HCT116 (cell line): ENCODE results near the gene JSRP1.

Experiments
- EZH2 ChIP-seq: fragments of 200-600 bp; sonication (generic); IDR thresholded peaks from 2 replicates; pipeline ENCODE4 v1.6.1; 2017; ENCODE audit warnings: antibody characterized with exemption, mixed run types
- POLR2AphosphoS5 ChIP-seq: IDR thresholded peaks from 2 replicates; pipeline ENCODE4 v1.6.1; 2011; ENCODE audit warnings: mild to moderate bottlenecking, low read depth, low read length, moderate library complexity
- ZNF274 ChIP-seq: fragments of 200-500 bp; sonication (Bioruptor generic); IDR thresholded peaks from 2 replicates; pipeline ENCODE4 v1.6.1; 2014; ENCODE audit warnings: mild to moderate bottlenecking, low read depth, low read length, inconsistent platforms
- TF ChIP-seq, protein P1 (sequence below), 3 experiments: fragments of 200-600 bp in 1 of 3; sonication (generic) in 1 of 3; IDR thresholded peaks in 2 of 3; conservative IDR thresholded peaks in 1 of 3; 2 replicates each; pipeline ENCODE4 v1.5.1; 2012 to 2017; ENCODE audit warnings: low read depth in 2 of 3, low read length in 2 of 3, antibody characterized with exemption in 1 of 3, borderline replicate concordance in 1 of 3, control low read depth in 1 of 3, mild to moderate bottlenecking in 1 of 3, mixed read lengths in 1 of 3, mixed run types in 1 of 3, moderate library complexity in 1 of 3; ENCODE audit not compliant: insufficient read depth in 1 of 3

DNA sequence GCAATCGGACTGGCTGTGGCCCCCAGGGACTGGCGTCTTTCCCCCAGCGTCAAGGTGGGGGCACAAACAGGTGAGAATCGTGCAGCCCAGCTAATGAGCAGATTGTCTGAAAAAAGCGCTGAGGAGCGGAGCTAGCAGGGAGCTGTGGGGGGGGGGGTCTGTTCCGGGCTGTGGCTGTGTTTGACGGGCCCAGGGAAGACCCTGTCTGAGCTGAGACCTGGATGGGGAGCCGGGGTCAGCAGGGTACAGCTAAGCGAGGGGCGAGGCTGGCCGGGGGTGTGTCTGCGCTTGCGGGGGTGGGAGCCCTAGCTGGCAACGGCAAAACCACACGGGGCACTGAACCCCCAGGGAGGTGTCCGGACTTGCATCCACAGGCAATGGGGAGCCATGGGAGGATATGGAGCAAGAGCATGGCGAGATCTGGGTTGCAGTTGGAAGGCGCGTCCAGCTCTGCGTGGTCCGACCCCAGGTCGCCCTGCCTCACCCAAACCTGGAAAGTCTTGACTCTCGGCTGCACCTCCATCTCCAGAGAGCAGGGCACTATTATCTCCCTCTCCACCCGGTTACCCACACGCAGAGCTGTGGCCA lies 47.1 kb upstream of the JSRP1 start:
- TF ChIP-seq, protein P1, sequence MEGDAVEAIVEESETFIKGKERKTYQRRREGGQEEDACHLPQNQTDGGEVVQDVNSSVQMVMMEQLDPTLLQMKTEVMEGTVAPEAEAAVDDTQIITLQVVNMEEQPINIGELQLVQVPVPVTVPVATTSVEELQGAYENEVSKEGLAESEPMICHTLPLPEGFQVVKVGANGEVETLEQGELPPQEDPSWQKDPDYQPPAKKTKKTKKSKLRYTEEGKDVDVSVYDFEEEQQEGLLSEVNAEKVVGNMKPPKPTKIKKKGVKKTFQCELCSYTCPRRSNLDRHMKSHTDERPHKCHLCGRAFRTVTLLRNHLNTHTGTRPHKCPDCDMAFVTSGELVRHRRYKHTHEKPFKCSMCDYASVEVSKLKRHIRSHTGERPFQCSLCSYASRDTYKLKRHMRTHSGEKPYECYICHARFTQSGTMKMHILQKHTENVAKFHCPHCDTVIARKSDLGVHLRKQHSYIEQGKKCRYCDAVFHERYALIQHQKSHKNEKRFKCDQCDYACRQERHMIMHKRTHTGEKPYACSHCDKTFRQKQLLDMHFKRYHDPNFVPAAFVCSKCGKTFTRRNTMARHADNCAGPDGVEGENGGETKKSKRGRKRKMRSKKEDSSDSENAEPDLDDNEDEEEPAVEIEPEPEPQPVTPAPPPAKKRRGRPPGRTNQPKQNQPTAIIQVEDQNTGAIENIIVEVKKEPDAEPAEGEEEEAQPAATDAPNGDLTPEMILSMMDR (IDR thresholded peaks at IDR 0.05 in 2 of 3, conservative IDR thresholded peaks at IDR 0.05 in 1 of 3; ENCODE audit: borderline replicate concordance in 1 of 3, insufficient read depth in 1 of 3, low read depth in 2 of 3, low read length in 2 of 3): no peak
- TF ChIP-seq POLR2AphosphoS5: no peak
- no peak for TF ChIP-seq EZH2
- no peak for TF ChIP-seq ZNF274
